GM19023 (cell line): Measurements from ENCODE around the gene UBE2G2.

Source experiments
- ATAC-seq: cut with Tn5 transposase; IDR thresholded peaks from one replicate; pipeline ENCODE4 v1.9.1; 2021; ENCODE audit warnings: mild to moderate bottlenecking, moderate library complexity; ENCODE audit not compliant: unreplicated experiment

Gene UBE2G2

GRCh38 chr21:44816761-44817505 lies 15.3 kb upstream of the UBE2G2 start:
- ATAC-seq = no peak

GRCh38 chr21:44815852-44816628 lies 14.4 kb upstream of the UBE2G2 start:
- ATAC-seq = no peak

- ATAC-seq = no peak
These were observed 13.6 kb upstream of the UBE2G2 start for GRCh38 chr21:44815225-44815624.

- ATAC-seq = no peak
These were observed 12.9 kb upstream of the UBE2G2 start for GRCh38 chr21:44814498-44815023.

GRCh38 chr21:44813727-44814126 lies 12.1 kb upstream of the UBE2G2 start:
- no peak for ATAC-seq

GRCh38 chr21:44813149-44813548 lies 11.5 kb upstream of the UBE2G2 start:
- ATAC-seq = no peak

- ATAC-seq = no peak
These were observed 11.0 kb upstream of the UBE2G2 start for GRCh38 chr21:44812640-44813039.

GRCh38 chr21:44810779-44811178 lies 9.2 kb upstream of the UBE2G2 start:
- no peak for ATAC-seq

GRCh38 chr21:44805859-44806258 lies 4.2 kb upstream of the UBE2G2 start:
- no peak for ATAC-seq

- no peak for ATAC-seq
These were observed 3.6 kb upstream of the UBE2G2 start for GRCh38 chr21:44805226-44805625.

- no peak for ATAC-seq
These were observed 3.1 kb upstream of the UBE2G2 start for GRCh38 chr21:44804762-44805161.

- ATAC-seq = no peak
These were observed 2.0 kb upstream of the UBE2G2 start for GRCh38 chr21:44803651-44804050.

- ATAC-seq = no peak
These were observed 955 bp upstream of the UBE2G2 start for GRCh38 chr21:44802396-44803153.

- ATAC-seq = no peak
These were observed 601 bp downstream of the UBE2G2 start for GRCh38 chr21:44800971-44801467.

- no peak for ATAC-seq
These were observed 1.5 kb downstream of the UBE2G2 start for GRCh38 chr21:44800103-44800502.

- no peak for ATAC-seq
These were observed 2.0 kb downstream of the UBE2G2 start for GRCh38 chr21:44799646-44800045.

GRCh38 chr21:44797775-44798174 lies 3.8 kb downstream of the UBE2G2 start:
- ATAC-seq = no peak

- ATAC-seq = no peak
These were observed 6.3 kb downstream of the UBE2G2 start for GRCh38 chr21:44795342-44795741.

GRCh38 chr21:44793592-44794374 lies 7.8 kb downstream of the UBE2G2 start:
- ATAC-seq = no peak
